Thyroid gland (tissue), 4 donors: Measurements from ENCODE around the gene ATP5F1D.

ENCODE experiments used
- CTCF ChIP-seq, 6 experiments: fragments of 200-600 bp in 3 of 6; fragments of 450-650 bp in 3 of 6; sonication (generic) in 3 of 6; IDR thresholded peaks; one replicate each; pipeline ENCODE4 v1.5.1; 2016 to 2019; ENCODE audit warnings: antibody characterized with exemption in 6 of 6, mild to moderate bottlenecking in 2 of 6, inconsistent platforms in 1 of 6, moderate library complexity in 1 of 6
- POLR2A ChIP-seq, 2 donors: fragments of 450-650 bp; IDR thresholded peaks; one replicate each; pipeline ENCODE4 v1.6.1; 2017; ENCODE audit warnings: antibody characterized with exemption in 2 of 2, mild to moderate bottlenecking in 2 of 2, moderate library complexity in 1 of 2

DNA sequence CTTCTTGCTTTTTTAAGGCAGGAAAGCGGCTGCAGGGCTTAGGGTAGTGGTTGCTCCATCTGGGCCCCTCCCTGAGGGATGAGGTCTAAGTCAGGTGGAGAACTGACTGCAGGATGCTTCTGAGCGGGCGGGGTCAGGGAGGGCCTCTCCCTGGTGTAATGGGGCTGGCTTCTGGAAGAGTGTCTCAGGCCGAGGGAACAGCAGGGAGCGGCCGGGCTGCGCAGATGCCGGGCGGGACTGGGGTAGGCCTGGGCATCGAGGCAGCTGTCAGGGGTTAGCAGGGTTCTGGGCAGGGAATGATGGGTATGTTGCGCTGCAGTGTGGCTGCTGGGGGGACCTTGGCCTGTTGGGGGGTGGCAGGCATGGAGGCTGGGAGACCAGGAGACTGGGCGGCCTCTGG is 36.5 kb downstream of the ATP5F1D start:
- no peak for TF ChIP-seq CTCF (IDR thresholded peaks at IDR 0.05)
- no peak for TF ChIP-seq POLR2A (IDR thresholded peaks at IDR 0.05)
